Measurements from ENCODE around the gene CACNA1F.
A peak's percentile ranks its signal among the peaks of the same experiment; 100 is the strongest.

CACNA1F gene

GRCh38 chrX:49198540-49199314 lies 34.4 kb downstream of the CACNA1F start:
- TF ChIP-seq CTCF (conservative IDR thresholded peaks at IDR 0.05) (no peak), ZFX (IDR thresholded peaks at IDR 0.05) (no peak)

GRCh38 chrX:49197543-49198087 lies 35.5 kb downstream of the CACNA1F start:
- TF ChIP-seq CTCF (conservative IDR thresholded peaks at IDR 0.05) (no peak), ZFX (IDR thresholded peaks at IDR 0.05) (no peak)
- H3K27ac ChIP-seq: no peak overlapping the region

More at GRCh38 chrX:49198540-49199314, 34.4 kb downstream of the CACNA1F start:
- no peak overlapping the region for H3K27ac ChIP-seq

- no peak overlapping the region for H3K27ac ChIP-seq
- TF ChIP-seq CTCF (conservative IDR thresholded peaks at IDR 0.05): no peak
- TF ChIP-seq ZFX (IDR thresholded peaks at IDR 0.05): no peak
These were observed 39.6 kb downstream of the CACNA1F start for GRCh38 chrX:49193542-49193964.

GRCh38 chrX:49192722-49193328 lies 40.3 kb downstream of the CACNA1F start:
- H3K27ac ChIP-seq: no peak overlapping the region
- TF ChIP-seq ZFX (IDR thresholded peaks at IDR 0.05): no peak
- peak; percentile 73 for TF ChIP-seq CTCF (conservative IDR thresholded peaks at IDR 0.05)

GRCh38 chrX:49191574-49192011 lies 41.5 kb downstream of the CACNA1F start:
- TF ChIP-seq CTCF (conservative IDR thresholded peaks at IDR 0.05): no peak
- TF ChIP-seq ZFX (IDR thresholded peaks at IDR 0.05): peak; percentile 76
- peak overlapping the region; percentile 88 for H3K27ac ChIP-seq

GRCh38 chrX:49190821-49191573 lies 42.1 kb downstream of the CACNA1F start:
- no peak for TF ChIP-seq ZFX (IDR thresholded peaks at IDR 0.05)
- no peak for TF ChIP-seq CTCF (conservative IDR thresholded peaks at IDR 0.05)
- H3K27ac ChIP-seq: peak overlapping the region; percentile 88
